Astrocyte (in vitro differentiated cells and primary cell): ENCODE data around the gene ARF1. TPM values are rescaled to one million over a fixed set of nuclear protein-coding genes. Genes with fewer than 3 reads are reported as not detected.

ENCODE experiments used
- DNase-seq: peaks from one replicate; pipeline ENCODE4 v3.0.0-alpha.2; 2010; ENCODE audit warnings: low read depth
- FAIRE-seq: peaks from 2 replicates; lab custom pipeline; 2011; peaks lifted over from hg19 to GRCh38; lab: Jason Lieb, UNC
- H2AFZ ChIP-seq: 2 replicates; pipeline ENCODE4 v1.6.0; 2012; ENCODE audit warnings: low read depth, low read length, inconsistent platforms
- H3K27ac ChIP-seq: 2 replicates; pipeline ENCODE4 v1.5.1; 2011; ENCODE audit warnings: low read depth, low read length, inconsistent platforms
- H3K27me3 ChIP-seq: 2 replicates; pipeline ENCODE4 v1.6.0; 2011; ENCODE audit warnings: low read length, inconsistent platforms; ENCODE audit not compliant: insufficient read depth
- H3K36me3 ChIP-seq: 2 replicates; pipeline ENCODE4 v1.5.1; 2011; ENCODE audit warnings: low read length, inconsistent platforms; ENCODE audit not compliant: insufficient read depth
- H3K4me1 ChIP-seq: 2 replicates; pipeline ENCODE4 v1.5.1; 2011; ENCODE audit warnings: low read length, inconsistent platforms; ENCODE audit not compliant: insufficient read depth
- H3K4me2 ChIP-seq: 2 replicates; pipeline ENCODE4 v1.6.0; 2012; ENCODE audit warnings: low read length, inconsistent platforms
- H3K4me3 ChIP-seq: 2 replicates; pipeline ENCODE4 v1.5.1; 2011; ENCODE audit warnings: low read depth, mild to moderate bottlenecking, low read length, inconsistent platforms; ENCODE audit not compliant: insufficient read depth
- H3K79me2 ChIP-seq: 2 replicates; pipeline ENCODE4 v1.6.0; 2012; ENCODE audit warnings: mild to moderate bottlenecking, low read length, inconsistent platforms; ENCODE audit not compliant: insufficient read depth
- H3K9ac ChIP-seq: 2 replicates; pipeline ENCODE4 v1.6.0; 2012; ENCODE audit warnings: mild to moderate bottlenecking, low read length, inconsistent platforms
- H3K9me3 ChIP-seq: 2 replicates; pipeline ENCODE4 v1.5.1; 2012; ENCODE audit warnings: low read depth, mild to moderate bottlenecking, low read length, inconsistent platforms; ENCODE audit not compliant: insufficient read depth
- H4K20me1 ChIP-seq: 2 replicates; pipeline ENCODE4 v1.6.0; 2012; ENCODE audit warnings: low read length, inconsistent platforms; ENCODE audit not compliant: insufficient read depth
- H3K27ac Mint-ChIP-seq: one replicate; pipeline ENCODE4 v1.8.0; 2021; ENCODE audit warnings: mild to moderate bottlenecking, mixed read lengths; ENCODE audit not compliant: unreplicated experiment
- H3K27me3 Mint-ChIP-seq: one replicate; pipeline ENCODE4 v1.8.0; 2021; ENCODE audit warnings: low read depth, mixed read lengths; ENCODE audit not compliant: unreplicated experiment
- H3K36me3 Mint-ChIP-seq: one replicate; pipeline ENCODE4 v1.8.0; 2021; ENCODE audit warnings: low read depth, mixed read lengths; ENCODE audit not compliant: unreplicated experiment
- H3K4me1 Mint-ChIP-seq: one replicate; pipeline ENCODE4 v1.8.0; 2021; ENCODE audit warnings: low read depth, mixed read lengths; ENCODE audit not compliant: unreplicated experiment
- H3K4me3 Mint-ChIP-seq: one replicate; pipeline ENCODE4 v1.8.0; 2021; ENCODE audit warnings: mild to moderate bottlenecking, moderate library complexity, mixed read lengths; ENCODE audit not compliant: unreplicated experiment
- H3K9me3 Mint-ChIP-seq: one replicate; pipeline ENCODE4 v1.8.0; 2021; ENCODE audit warnings: mild to moderate bottlenecking, mixed read lengths; ENCODE audit not compliant: unreplicated experiment
- CTCF ChIP-seq: IDR thresholded peaks from 2 replicates; pipeline ENCODE4 v1.5.1; 2011; ENCODE audit warnings: low read depth, mild to moderate bottlenecking, inconsistent platforms, low read length, moderate library complexity; ENCODE audit not compliant: insufficient read depth
- EZH2 ChIP-seq: IDR thresholded peaks from 2 replicates; pipeline ENCODE4 v1.6.1; 2012; ENCODE audit warnings: mild to moderate bottlenecking, low read length, inconsistent platforms; ENCODE audit not compliant: insufficient read depth
- total RNA-seq: library from RNA; stranded (reverse); gene quantifications from 2 replicates; pipeline ENCODE4 v1.2.1, GENCODE V29; 2021

ARF1 gene
- total RNA-seq, 1 donor from 2014 or later: 431 TPM

DNA sequence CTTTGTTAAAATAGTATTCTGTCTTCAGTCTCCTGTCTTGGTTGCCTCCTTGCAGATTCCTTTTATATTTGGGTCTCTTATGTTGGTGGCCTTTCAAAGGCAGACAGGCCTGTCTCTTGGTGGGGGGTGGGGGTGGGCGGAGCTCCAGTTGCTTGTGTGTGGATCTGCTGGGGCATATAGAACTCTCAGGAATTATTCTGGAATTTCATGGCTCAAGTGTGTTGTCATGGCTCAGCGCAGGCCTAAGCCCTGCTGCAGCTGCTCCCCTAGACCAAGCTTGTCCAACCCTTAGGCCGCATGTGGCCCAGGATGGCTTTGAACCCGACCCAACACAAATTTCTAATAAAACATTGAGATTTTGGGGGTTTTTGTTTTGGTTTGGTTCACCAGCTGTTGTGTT is 12.7 kb downstream of the ARF1 start:
- no peak overlapping the region for H3K4me3 ChIP-seq
- Mint-ChIP-seq H3K36me3 (peaks cover 15% of the 10 kb centered on the region), H3K4me1 (peaks cover 43% of the 10 kb centered on the region), H3K27ac (no peak overlapping the region), H3K9me3 (peaks cover 3% of the 10 kb centered on the region), H3K27me3 (no peaks in the 10 kb centered on the region), H3K4me3 (no peak overlapping the region)
- no peak for DNase-seq
- H3K27ac ChIP-seq: no peak overlapping the region
- peaks cover 7% of the 10 kb centered on the region for H3K4me1 ChIP-seq
- no peak for TF ChIP-seq EZH2
- TF ChIP-seq CTCF: no peak
- H3K79me2 ChIP-seq: peaks cover 100% of the 10 kb centered on the region
- H4K20me1 ChIP-seq: peaks cover 100% of the 10 kb centered on the region
- H2AFZ ChIP-seq: no peak overlapping the region
- FAIRE-seq: no peak
- no peaks in the 10 kb centered on the region for H3K27me3 ChIP-seq
- peaks cover 21% of the 10 kb centered on the region for H3K36me3 ChIP-seq
- H3K9me3 ChIP-seq: peaks cover 10% of the 10 kb centered on the region
- no peak overlapping the region for H3K4me2 ChIP-seq
- H3K9ac ChIP-seq: no peak overlapping the region

DNA sequence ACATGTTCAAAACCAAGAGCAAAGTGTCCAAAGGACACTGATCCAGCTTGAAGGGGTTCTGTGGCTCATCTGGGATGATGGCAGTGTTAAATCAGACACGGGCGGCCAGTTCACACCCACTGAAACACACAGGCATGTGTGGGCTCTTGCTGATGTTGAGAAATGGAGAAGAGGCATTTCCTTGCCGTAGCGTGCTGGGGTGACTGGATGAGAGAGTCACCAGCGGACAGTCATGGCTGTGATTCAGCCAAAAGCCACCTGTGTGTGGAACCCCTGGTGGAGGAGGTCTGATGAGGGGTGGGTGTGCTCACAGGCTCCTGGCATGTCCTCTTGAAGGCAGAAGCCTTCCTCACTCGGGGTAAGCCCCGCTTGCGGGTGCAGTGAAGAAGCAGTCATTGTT is 13.4 kb downstream of the ARF1 start:
- Mint-ChIP-seq H3K4me3 (peak overlapping the region; percentile 24), H3K9me3 (peaks cover 3% of the 10 kb centered on the region), H3K4me1 (peaks cover 35% of the 10 kb centered on the region), H3K36me3 (peaks cover 15% of the 10 kb centered on the region), H3K27me3 (no peaks in the 10 kb centered on the region), H3K27ac (peak overlapping the region; percentile 58)
- H4K20me1 ChIP-seq: peaks cover 100% of the 10 kb centered on the region
- DNase-seq: no peak
- H3K27ac ChIP-seq: no peak overlapping the region
- H3K4me1 ChIP-seq: no peaks in the 10 kb centered on the region
- peaks cover 19% of the 10 kb centered on the region for H3K36me3 ChIP-seq
- H2AFZ ChIP-seq: no peak overlapping the region
- FAIRE-seq: no peak
- peaks cover 10% of the 10 kb centered on the region for H3K9me3 ChIP-seq
- no peak overlapping the region for H3K9ac ChIP-seq
- H3K4me3 ChIP-seq: no peak overlapping the region
- H3K79me2 ChIP-seq: peaks cover 100% of the 10 kb centered on the region
- TF ChIP-seq EZH2 (no peak), CTCF (no peak)
- no peaks in the 10 kb centered on the region for H3K27me3 ChIP-seq
- no peak overlapping the region for H3K4me2 ChIP-seq

DNA sequence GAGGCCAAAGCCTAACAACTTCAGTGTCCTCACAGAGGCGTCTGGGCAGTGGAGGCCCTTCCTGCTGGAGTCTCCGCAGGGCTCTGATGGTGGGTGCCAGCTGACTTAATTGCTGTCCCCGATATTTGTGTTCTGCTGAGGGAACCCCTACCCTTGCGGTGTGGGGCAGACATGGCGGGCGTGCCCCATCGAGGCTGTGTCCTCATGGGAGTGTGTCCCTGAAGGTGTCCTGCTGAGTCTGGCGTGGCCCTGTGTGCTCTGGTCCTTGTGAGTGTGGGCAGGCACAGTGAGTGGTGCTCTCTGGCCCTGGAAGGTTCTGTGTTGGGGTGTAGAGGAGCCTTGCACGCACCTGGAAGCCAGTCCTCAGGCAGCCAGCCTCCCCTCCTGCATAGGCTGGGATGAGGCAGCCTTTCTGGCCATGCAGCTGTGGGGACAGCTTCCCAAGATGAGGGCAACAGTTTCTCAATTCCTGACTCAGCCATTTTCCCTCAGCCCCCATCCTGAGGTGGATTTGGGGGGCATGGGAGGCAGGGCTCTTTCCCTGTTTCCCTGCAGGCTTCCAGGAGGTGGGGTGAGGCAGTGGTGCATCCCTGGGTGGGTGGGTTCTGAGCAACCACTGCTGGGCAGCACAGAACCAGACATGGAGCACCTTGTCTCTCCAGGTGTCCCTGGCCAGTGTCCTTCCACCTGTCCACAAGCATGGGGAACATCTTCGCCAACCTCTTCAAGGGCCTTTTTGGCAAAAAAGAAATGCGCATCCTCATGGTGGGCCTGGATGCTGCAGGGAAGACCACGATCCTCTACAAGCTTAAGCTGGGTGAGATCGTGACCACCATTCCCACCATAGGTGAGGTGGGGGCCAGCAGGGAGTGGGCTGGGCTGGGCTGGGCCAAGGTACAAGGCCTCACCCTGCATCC is 14.2 kb downstream of the ARF1 start:
- TF ChIP-seq CTCF (no peak), EZH2 (no peak)
- peaks cover 10% of the 10 kb centered on the region for H3K9me3 ChIP-seq
- H3K4me1 ChIP-seq: no peaks in the 10 kb centered on the region
- no peak overlapping the region for H3K27ac ChIP-seq
- no peak overlapping the region for H3K4me3 Mint-ChIP-seq
- no peak overlapping the region for H3K4me3 ChIP-seq
- FAIRE-seq (no peak), DNase-seq (no peak)
- H2AFZ ChIP-seq: no peak overlapping the region
- H3K4me2 ChIP-seq: no peak overlapping the region
- H3K36me3 Mint-ChIP-seq: peaks cover 17% of the 10 kb centered on the region
- H3K79me2 ChIP-seq: peaks cover 99% of the 10 kb centered on the region
- no peaks in the 10 kb centered on the region for H3K27me3 ChIP-seq
- H3K36me3 ChIP-seq: peaks cover 16% of the 10 kb centered on the region
- H3K4me1 Mint-ChIP-seq: peaks cover 33% of the 10 kb centered on the region
- H3K27me3 Mint-ChIP-seq: no peaks in the 10 kb centered on the region
- no peak overlapping the region for H3K9ac ChIP-seq
- peaks cover 3% of the 10 kb centered on the region for H3K9me3 Mint-ChIP-seq
- no peak overlapping the region for H3K27ac Mint-ChIP-seq
- peaks cover 100% of the 10 kb centered on the region for H4K20me1 ChIP-seq
